SK-N-SH treated with all-trans-retinoic acid at 6 μM for 48 hours (cell line): ENCODE data around the gene MGAT3.

ENCODE experiments used
- CREB5 ChIP-seq: fragments of 250-450 bp; sonication (Bioruptor Pico); IDR thresholded peaks from 2 replicates; pipeline ENCODE4 v1.5.1; 2020; ENCODE audit warnings: low read depth, mild to moderate bottlenecking, moderate library complexity
- CSDC2 ChIP-seq: fragments of 250-450 bp; sonication (Bioruptor Pico); IDR thresholded peaks from 2 replicates; pipeline ENCODE4 v1.5.0; 2020; ENCODE audit warnings: mild to moderate bottlenecking, moderate library complexity
- PATZ1 ChIP-seq: fragments of 250-450 bp; sonication (Bioruptor Pico); IDR thresholded peaks from 2 replicates; pipeline ENCODE4 v1.8.0; 2020; ENCODE audit warnings: mild to moderate bottlenecking, moderate library complexity, borderline replicate concordance
- POU6F1 ChIP-seq: fragments of 250-450 bp; sonication (Bioruptor Pico); IDR thresholded peaks from 2 replicates; pipeline ENCODE4 v1.8.0; 2021; ENCODE audit warnings: low read depth, mild to moderate bottlenecking, moderate library complexity, borderline replicate concordance
- RARB ChIP-seq: fragments of 250-450 bp; sonication (Bioruptor Pico); IDR thresholded peaks from 2 replicates; pipeline ENCODE4 v1.8.0; 2021; ENCODE audit warnings: mild to moderate bottlenecking, moderate library complexity
- SNAI2 ChIP-seq: fragments of 250-450 bp; sonication (Bioruptor Pico); IDR thresholded peaks from 2 replicates; pipeline ENCODE4 v1.5.0; 2020; ENCODE audit warnings: mild to moderate bottlenecking, moderate library complexity
- TOX ChIP-seq: fragments of 250-450 bp; sonication (Bioruptor Pico); IDR thresholded peaks from 2 replicates; pipeline ENCODE4 v1.8.0; 2021; ENCODE audit warnings: mild to moderate bottlenecking, moderate library complexity, borderline replicate concordance
- ZNF565 ChIP-seq: fragments of 450-650 bp; formaldehyde crosslinking; conservative IDR thresholded peaks from 2 replicates; pipeline ENCODE4 v1.5.0; 2020; ENCODE audit warnings: low read depth, mild to moderate bottlenecking, moderate library complexity
- ZNF70 ChIP-seq: fragments of 450-650 bp; formaldehyde crosslinking; IDR thresholded peaks from 2 replicates; pipeline ENCODE4 v1.5.0; 2020; ENCODE audit warnings: mild to moderate bottlenecking, moderate library complexity

- no peak for TF ChIP-seq PATZ1 (CRISPR knock-in tag)
- TF ChIP-seq TOX (CRISPR knock-in tag): no peak
- no peak for TF ChIP-seq RARB
- TF ChIP-seq SNAI2 (CRISPR knock-in tag): no peak
- no peak for TF ChIP-seq CSDC2 (CRISPR knock-in tag)
- TF ChIP-seq CREB5 (CRISPR knock-in tag): no peak
- no peak for TF ChIP-seq POU6F1 (CRISPR knock-in tag)
- TF ChIP-seq ZNF70 (CRISPR knock-in tag): no peak
- TF ChIP-seq ZNF565 (CRISPR knock-in tag): no peak
These were observed 9.6 kb downstream of the MGAT3 start for GRCh38 chr22:39466228-39467006.
